GM19452 (cell line): Measurements from ENCODE around the gene TSFM.

ENCODE experiments used
- ATAC-seq: cut with Tn5 transposase; IDR thresholded peaks from one replicate; pipeline ENCODE4 v1.9.1; 2021; ENCODE audit not compliant: unreplicated experiment

Gene TSFM

GRCh38 chr12:57782608-57783465 is at the start of gene TSFM:
Gene TSFM, plus strand, starts transcription at chr12:57782787. Its CDS starts 15 bp downstream, at chr12:57782802.
- peak; percentile 82 for ATAC-seq

- ATAC-seq = no peak
Measured at GRCh38 chr12:57733928-57734327, 48.7 kb upstream of the TSFM start.

- no peak for ATAC-seq
Measured at GRCh38 chr12:57734591-57734990, 48.0 kb upstream of the TSFM start.

- no peak for ATAC-seq
Measured at GRCh38 chr12:57735198-57735855, 47.3 kb upstream of the TSFM start.

DNA sequence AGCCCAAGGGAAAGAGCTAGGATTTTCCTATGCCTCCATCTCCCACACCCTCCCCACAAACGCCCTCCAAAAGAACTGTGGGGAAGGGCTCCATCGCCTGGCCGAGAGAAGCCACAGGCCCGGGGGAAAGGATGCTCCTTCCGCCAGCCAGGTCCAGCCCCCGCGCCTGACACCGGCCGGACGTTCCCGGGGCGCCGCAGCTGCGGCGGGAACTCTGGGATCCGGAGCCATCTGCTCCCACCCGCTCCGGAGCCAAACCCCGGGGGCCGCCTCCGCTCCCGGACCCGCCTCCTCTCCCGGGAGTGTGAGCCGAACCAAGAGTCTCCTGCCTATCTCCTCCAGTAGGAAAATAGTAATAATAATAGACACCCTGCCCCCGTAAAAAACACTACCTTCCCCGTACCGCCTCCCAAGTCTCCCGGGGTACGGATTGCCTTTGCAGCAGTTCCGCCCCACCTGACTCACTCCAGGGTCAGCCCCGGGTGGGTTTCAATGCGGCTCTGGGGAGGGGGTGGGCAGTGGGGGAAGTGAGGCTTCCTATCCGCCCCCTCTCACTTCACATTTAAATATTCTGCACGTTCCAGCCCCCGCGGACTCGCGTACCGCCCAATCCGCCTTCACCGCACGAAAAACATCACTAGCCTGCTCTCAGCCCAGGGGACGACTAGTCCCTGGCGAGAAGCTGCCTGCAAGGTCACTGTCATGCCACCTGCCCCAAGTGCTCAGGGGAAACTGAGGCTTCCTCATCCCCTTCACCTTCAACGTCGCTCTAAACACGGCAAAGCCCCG is 46.4 kb upstream of the TSFM start:
- ATAC-seq = no peak

GRCh38 chr12:57736741-57737466 is 45.7 kb upstream of the TSFM start:
- ATAC-seq = no peak

- no peak for ATAC-seq
Measured at GRCh38 chr12:57737467-57738460, 44.8 kb upstream of the TSFM start.

- ATAC-seq = no peak
Measured at GRCh38 chr12:57738661-57739237, 43.8 kb upstream of the TSFM start, which contains the start of gene AGAP2. Gene AGAP2, minus strand, starts transcription at chr12:57738742. Its CDS starts 496 bp downstream, at chr12:57738246.

DNA sequence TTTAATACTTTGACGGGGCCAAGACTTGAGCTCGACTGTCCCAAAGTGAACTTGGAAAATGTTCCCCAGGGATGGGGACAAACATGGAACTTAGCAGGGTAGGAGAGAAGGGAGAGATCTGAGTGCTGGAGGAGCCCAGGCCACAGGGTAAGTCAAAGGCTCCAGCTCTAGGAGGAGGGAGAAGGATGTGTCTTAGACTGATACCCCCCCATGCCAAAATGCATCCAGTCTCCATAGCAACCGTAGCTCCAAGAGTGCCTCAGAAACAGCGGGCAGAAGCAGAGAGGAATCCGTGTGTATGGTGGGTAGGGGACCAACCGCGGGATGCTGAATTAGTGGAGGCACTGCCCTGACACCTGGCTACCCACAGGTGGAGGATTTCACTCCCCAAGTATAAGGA is 43.2 kb upstream of the TSFM start:
- no peak for ATAC-seq

DNA sequence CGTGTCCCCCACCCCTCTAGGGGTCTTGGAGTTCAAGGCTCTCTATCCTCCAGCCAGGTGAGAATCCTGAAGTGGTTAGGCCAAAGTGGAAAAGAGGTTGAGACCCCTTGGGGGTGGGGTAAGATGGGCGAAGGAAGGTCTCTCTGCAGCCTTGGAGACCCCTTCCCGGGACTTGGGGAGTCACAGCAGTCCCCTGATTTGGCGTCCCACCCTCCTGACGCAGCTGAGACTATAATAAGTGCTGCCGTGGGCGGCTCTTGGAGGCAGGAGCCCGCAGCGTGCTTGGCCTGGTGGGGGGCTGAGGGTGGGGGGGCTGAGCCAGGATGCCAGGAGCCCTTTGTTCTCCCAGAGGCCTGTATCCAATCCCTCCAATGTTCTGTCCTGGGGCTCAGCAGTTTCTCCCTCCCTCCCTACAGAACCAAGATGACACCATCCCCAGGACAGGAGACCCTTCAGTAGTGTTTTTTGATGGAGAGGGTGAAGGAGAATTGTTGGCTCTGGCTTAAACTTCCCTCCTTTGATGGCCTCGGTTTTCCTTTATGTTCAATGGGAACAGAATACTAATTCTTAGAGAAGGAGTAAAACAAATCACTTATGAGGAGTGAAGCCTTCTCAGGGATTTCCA is 42.6 kb upstream of the TSFM start:
- no peak for ATAC-seq

DNA sequence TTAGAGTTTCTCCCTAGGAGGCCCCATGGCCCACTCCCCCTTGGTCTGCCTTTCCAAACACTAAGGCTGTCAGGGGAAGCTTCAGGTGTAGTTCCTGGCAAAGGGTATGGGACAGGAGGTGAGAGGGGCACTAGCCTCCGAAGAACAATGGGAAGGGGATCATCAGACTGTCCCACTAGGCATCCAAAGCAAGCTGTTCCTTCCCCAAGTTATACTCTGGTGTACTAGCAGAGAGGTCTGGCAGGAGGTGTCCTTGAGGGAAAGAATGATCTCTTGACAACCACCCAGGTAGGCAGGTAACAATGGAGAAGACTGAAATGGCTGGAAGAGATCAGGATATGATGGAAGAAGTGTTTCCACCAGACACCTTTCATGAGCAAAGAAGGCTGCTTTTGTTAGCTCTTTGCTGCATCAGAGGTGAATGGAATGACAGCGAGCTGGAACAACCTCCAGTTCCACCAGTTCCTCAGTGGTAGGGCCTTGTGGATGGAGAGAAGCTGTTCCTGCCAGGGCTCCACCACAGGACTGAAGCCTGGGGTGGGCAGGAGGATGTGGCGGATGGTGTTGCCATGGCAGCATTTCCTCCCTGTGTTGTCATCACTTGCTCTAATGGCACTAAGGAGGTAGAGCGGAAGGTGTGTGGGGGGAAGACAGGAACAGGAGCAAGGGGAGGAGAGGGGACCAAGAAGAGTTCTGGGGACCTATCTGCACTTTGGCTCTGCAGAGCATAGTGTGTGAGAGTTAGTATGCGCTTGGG is 41.8 kb upstream of the TSFM start:
- ATAC-seq = peak; percentile 39

GRCh38 chr12:57741413-57741789 is 41.2 kb upstream of the TSFM start:
- ATAC-seq = no peak

DNA sequence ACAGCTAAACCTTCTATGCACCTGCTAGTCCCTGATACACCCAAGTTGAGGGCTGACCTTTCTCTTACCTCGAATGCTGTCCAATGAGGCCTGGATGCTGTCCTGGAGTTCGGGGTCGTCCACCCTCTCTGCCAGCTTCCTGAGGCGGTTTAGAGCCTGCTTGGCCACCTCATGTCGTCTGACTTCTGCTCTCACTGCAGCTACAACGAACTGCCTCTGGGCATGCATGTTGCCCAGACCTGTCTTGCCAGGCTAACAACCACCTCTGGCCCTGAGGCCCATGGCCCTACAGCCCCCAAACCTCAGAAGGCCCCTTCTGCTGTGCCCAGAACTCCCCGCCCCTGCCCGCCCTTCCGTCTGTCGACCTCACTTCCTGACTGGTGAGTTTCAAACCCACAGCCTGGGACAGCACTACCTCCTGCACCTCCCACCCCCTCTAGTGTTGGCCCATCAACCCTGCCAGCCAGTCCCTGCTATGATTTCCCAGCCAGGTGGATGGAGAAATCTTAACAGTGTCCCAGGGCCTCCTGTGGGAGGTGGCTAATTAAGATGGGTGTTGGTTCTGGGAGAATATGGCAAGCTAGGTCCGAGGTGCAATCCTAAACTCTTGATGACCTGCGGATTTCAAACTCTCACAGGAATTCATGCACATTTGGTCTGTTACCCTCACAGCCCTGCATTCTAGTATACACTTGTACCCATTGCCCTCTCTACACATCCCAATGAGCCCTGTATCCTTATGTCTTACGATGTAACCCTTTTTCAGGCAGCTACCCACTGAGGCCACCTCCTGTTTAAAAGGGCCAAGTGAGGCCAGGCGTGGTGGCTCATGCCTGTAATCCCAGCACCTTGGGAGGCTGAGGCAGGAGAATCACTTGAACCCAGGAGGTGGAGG is 40.5 kb upstream of the TSFM start:
- ATAC-seq = peak; percentile 46

DNA sequence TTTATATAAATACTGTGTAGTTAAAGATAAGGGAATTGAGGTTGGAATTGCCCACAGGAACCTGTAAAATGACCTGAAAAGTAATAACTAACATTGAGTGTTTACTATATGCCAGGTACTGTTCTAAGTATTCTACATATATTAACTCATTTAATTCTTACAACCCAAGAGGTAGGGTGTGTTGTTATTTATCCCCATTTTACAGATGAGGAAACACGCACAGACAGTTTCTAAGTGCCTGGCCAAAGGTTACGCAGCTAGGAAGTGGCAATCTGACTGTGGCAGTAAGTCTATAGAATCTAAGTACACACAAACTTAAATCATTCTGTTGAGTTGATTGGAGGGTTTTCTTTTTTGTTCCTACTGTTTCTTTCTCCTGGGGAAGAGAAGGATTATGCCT is 38.8 kb upstream of the TSFM start:
- ATAC-seq = no peak

DNA sequence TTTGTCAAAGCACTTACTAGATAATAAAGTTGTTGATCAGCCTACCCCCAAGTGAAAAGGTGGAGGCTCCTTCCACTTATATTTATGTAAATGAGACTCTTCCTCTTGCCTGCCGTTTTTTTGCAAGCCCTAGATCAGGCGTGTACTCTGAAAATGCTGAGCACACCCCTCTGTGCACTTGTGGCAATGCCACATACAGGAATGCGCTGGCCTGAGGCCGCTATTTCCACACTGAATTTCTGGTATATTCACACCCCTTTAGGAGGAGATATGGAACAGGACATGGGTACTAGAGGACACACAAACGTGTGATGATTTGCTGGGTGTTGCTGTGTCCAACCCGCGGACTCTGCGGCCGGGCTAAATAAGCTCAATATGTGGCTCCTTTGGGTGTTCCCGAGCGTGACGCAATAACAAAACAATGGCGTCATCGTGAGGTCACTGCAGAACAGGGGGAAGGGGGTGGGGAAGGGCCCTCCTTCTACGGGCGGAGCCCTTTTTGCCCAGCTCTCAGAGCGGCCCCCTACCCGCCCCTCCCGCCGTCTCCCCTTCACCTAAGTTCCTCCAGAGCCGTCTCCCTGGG is 38.3 kb upstream of the TSFM start:
- ATAC-seq = peak; percentile 43

DNA sequence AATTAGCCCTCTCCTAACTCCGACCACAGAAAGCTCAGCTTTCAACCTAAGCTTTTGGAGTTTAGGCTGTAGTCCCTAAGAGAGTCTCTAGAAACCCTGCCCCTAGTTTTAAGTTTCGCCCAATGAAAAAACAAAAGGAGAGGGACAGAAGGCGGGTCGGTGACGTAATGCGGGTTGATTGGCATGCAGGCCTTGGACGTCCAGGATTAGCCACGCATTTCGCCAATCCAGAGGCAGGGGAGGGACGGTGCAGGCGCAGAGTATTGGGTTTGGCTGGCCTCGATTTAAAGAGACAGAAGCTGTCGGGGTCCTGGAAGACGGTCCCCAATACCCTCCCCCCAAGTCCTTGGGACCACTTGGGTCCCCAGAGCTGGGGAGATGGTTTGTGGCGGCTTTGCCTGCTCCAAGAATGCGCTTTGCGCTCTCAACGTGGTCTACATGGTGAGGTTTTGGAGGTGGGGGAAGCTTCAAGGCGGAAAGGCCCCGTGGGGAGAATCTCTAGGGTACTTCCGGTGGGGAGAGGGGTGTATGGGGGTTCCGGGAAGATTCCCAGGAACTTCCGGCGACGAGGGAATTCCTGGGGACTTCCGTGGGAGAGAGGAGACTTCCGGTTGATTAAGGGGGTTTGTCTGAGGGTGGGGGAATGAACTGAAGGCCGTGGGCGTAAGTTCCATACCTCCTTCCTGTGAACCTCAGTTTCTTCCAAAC is 37.7 kb upstream of the TSFM start, which contains the start of gene TSPAN31:
TSS of gene TSPAN31 (plus strand) at position 263 of the 708 bp plus-strand sequence. CDS start at position 379, 116 bp downstream.
- ATAC-seq = peak; percentile 79
